GM21381 (cell line): ENCODE measurements around the gene MACROD2.
A peak's percentile ranks its signal among the peaks of the same experiment; 100 is the strongest.

Experiments used
- ATAC-seq: cut with Tn5 transposase; IDR thresholded peaks from one replicate; pipeline ENCODE4 v1.9.1; 2021; ENCODE audit warnings: mild to moderate bottlenecking, moderate library complexity; ENCODE audit not compliant: unreplicated experiment

The MACROD2 gene

GRCh38 chr20:14631011-14631410 is 635.7 kb downstream of the MACROD2 start:
- ATAC-seq: no peak

- ATAC-seq: no peak
Observed at GRCh38 chr20:14632906-14633305, 637.6 kb downstream of the MACROD2 start.

- ATAC-seq: no peak
Observed at GRCh38 chr20:14633507-14633906, 638.2 kb downstream of the MACROD2 start.

GRCh38 chr20:14634665-14635064 is 639.3 kb downstream of the MACROD2 start:
- no peak for ATAC-seq

GRCh38 chr20:14637441-14637840 is 642.1 kb downstream of the MACROD2 start:
- no peak for ATAC-seq

GRCh38 chr20:14643146-14643545 is 647.8 kb downstream of the MACROD2 start:
- ATAC-seq: no peak

GRCh38 chr20:14643556-14643955 is 648.2 kb downstream of the MACROD2 start:
- ATAC-seq: no peak

- ATAC-seq: no peak
Observed at GRCh38 chr20:14644306-14645097, 649.2 kb downstream of the MACROD2 start.

GRCh38 chr20:14647016-14647415 is 651.7 kb downstream of the MACROD2 start:
- no peak for ATAC-seq

- ATAC-seq: no peak
Observed at GRCh38 chr20:14649662-14650061, 654.3 kb downstream of the MACROD2 start.

- no peak for ATAC-seq
Observed at GRCh38 chr20:14657266-14658005, 662.1 kb downstream of the MACROD2 start.

- ATAC-seq: no peak
Observed at GRCh38 chr20:14664101-14664500, 668.8 kb downstream of the MACROD2 start.

GRCh38 chr20:14666696-14667095 is 671.4 kb downstream of the MACROD2 start:
- no peak for ATAC-seq

- ATAC-seq: no peak
Observed at GRCh38 chr20:14667226-14667625, 671.9 kb downstream of the MACROD2 start.

GRCh38 chr20:14672066-14672465 is 676.8 kb downstream of the MACROD2 start:
- ATAC-seq: no peak

GRCh38 chr20:14673164-14673563 is 677.8 kb downstream of the MACROD2 start:
- ATAC-seq: no peak

- ATAC-seq: no peak
Observed at GRCh38 chr20:14677455-14677854, 682.1 kb downstream of the MACROD2 start.

- ATAC-seq: no peak
Observed at GRCh38 chr20:14685183-14685582, 689.9 kb downstream of the MACROD2 start.

GRCh38 chr20:14687313-14687712 is 692.0 kb downstream of the MACROD2 start:
- ATAC-seq: no peak

- ATAC-seq: no peak
Observed at GRCh38 chr20:14688005-14688404, 692.7 kb downstream of the MACROD2 start.

- peak; percentile 86 for ATAC-seq
Observed at GRCh38 chr20:14691994-14692393, 696.7 kb downstream of the MACROD2 start.

- no peak for ATAC-seq
Observed at GRCh38 chr20:14696478-14696877, 701.2 kb downstream of the MACROD2 start.
